Colonic mucosa (tissue), 4 donors: Measurements from ENCODE around the gene PCNX3. TPM values are rescaled to one million over a fixed set of nuclear protein-coding genes. Genes with fewer than 3 reads are reported as not detected.

ENCODE experiments used
- DNase-seq: peaks from one replicate; pipeline ENCODE4 v3.0.0-alpha.2; 2020
- H3K27ac ChIP-seq: fragments of 200-600 bp; one replicate; pipeline ENCODE4 v1.8.0; 2021
- H3K27me3 ChIP-seq: fragments of 200-600 bp; one replicate; pipeline ENCODE4 v1.8.0; 2021
- H3K36me3 ChIP-seq: fragments of 200-600 bp; one replicate; pipeline ENCODE4 v1.8.0; 2021
- H3K4me1 ChIP-seq: fragments of 200-600 bp; one replicate; pipeline ENCODE4 v1.8.0; 2021; ENCODE audit warnings: mild to moderate bottlenecking
- H3K4me3 ChIP-seq: fragments of 200-600 bp; one replicate; pipeline ENCODE4 v1.8.0; 2021
- H3K9ac ChIP-seq, 2 donors: one replicate each; pipeline ENCODE4 v1.7.0; 2013; ENCODE audit warnings: control low read depth in 2 of 2, low read depth in 2 of 2, low read length in 2 of 2
- H3K9me3 ChIP-seq: fragments of 200-600 bp; one replicate; pipeline ENCODE4 v1.8.0; 2021
- intact Hi-C: fragments of 100-400 bp; cut with DNase I; formaldehyde crosslinking; loops from one replicate; pipeline ENCODE4 v1.14.1; 2022
- total RNA-seq, 2 donors: library from RNA; stranded (reverse); fragmentation: NEBNext Ultra II Directional in 1 of 2; extraction: Animal tissue kit (Norgen Biotek cat#: 25700) in 1 of 2; gene quantifications; one replicate each; pipeline ENCODE4 v1.2.1, GENCODE V29; 2021
- TF ChIP-seq, protein P1 (sequence below): fragments of 200-600 bp; IDR thresholded peaks from one replicate; pipeline ENCODE4 v1.8.0; 2022; ENCODE audit warnings: antibody characterized with exemption, mild to moderate bottlenecking
- donor health status: healthy.
- donor health status: DM: no; HTN: no; CAD: no.
- donor health status: DM: no; HTN: no; CAD: no.

PCNX3 gene
- total RNA-seq, 2 donors from 2014 or later: 41.5 to 72.4 TPM

DNA sequence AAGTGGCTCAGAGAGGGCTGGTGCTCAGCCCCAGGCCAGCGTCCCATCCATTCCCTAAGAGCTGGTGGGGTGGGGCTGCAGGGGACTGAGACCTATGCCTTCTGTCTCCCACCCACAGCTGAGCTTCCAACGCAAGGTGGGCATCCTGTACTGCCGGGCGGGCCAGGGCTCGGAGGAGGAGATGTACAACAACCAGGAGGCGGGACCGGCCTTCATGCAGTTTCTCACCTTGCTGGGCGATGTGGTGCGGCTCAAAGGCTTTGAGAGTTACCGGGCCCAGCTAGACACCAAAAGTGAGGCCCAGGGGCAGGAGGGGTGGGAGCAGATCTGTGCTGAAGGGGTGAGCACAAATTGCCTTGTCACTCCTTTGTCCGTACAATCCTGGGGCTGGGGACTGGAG lies 29.3 kb downstream of the PCNX3 start:
- TF ChIP-seq, protein P1, sequence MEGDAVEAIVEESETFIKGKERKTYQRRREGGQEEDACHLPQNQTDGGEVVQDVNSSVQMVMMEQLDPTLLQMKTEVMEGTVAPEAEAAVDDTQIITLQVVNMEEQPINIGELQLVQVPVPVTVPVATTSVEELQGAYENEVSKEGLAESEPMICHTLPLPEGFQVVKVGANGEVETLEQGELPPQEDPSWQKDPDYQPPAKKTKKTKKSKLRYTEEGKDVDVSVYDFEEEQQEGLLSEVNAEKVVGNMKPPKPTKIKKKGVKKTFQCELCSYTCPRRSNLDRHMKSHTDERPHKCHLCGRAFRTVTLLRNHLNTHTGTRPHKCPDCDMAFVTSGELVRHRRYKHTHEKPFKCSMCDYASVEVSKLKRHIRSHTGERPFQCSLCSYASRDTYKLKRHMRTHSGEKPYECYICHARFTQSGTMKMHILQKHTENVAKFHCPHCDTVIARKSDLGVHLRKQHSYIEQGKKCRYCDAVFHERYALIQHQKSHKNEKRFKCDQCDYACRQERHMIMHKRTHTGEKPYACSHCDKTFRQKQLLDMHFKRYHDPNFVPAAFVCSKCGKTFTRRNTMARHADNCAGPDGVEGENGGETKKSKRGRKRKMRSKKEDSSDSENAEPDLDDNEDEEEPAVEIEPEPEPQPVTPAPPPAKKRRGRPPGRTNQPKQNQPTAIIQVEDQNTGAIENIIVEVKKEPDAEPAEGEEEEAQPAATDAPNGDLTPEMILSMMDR: no peak
- H3K4me3 ChIP-seq: no peak overlapping the region
- H3K36me3 ChIP-seq: no peaks in the 10 kb centered on the region
- no peaks in the 10 kb centered on the region for H3K27me3 ChIP-seq
- H3K4me1 ChIP-seq: no peaks in the 10 kb centered on the region
- intact Hi-C loops: no loop called here
- no peak for DNase-seq
- H3K9me3 ChIP-seq: no peaks in the 10 kb centered on the region
- no peak overlapping the region for H3K9ac ChIP-seq
- no peak overlapping the region for H3K27ac ChIP-seq

DNA sequence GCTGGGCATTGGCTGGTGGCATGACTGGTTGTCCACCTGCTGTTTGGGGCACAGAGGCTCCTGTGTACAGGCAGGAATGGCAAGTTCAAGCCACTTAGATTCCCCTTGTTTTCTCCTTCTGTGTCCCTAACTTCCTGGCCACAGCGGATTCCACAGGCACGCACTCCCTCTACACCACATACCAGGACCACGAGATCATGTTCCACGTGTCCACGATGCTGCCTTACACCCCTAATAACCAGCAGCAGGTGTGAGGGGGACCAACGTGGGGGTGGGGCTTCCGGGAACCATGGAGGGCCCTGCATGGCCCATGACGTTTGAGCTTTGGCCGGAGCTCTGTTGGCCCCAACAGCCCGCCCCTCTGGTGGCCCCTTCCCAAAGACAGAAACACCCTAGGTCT lies 30.1 kb downstream of the PCNX3 start:
- H3K4me1 ChIP-seq: no peaks in the 10 kb centered on the region
- H3K27me3 ChIP-seq: no peaks in the 10 kb centered on the region
- H3K4me3 ChIP-seq: no peak overlapping the region
- no peaks in the 10 kb centered on the region for H3K36me3 ChIP-seq
- H3K9me3 ChIP-seq: no peaks in the 10 kb centered on the region
- intact Hi-C loops: no loop called here
- H3K9ac ChIP-seq: no peak overlapping the region
- no peak overlapping the region for H3K27ac ChIP-seq
- DNase-seq: no peak
- TF ChIP-seq, protein P1: no peak

DNA sequence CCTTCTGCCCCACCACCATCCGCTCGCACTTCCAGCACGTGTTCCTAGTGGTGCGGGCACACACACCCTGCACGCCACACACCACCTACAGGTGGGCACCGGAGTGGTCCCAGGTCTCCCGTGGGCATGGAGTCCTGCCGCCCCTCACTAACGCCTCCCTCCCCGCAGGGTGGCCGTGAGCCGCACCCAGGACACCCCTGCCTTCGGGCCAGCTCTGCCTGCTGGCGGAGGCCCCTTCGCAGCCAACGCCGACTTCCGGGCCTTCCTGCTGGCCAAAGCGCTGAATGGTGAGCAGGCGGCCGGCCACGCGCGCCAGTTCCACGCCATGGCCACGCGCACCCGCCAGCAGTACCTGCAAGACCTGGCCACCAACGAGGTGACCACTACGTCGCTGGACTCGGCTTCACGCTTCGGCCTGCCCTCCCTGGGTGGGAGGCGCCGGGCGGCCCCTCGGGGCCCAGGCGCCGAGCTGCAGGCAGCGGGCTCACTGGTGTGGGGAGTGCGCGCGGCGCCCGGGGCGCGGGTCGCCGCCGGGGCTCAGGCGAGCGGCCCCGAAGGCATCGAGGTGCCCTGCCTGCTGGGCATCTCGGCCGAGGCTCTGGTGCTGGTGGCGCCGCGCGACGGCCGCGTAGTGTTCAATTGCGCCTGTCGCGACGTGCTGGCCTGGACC lies 30.8 kb downstream of the PCNX3 start:
- Histone ChIP-seq H3K27ac (no peak overlapping the region), H3K4me1 (no peaks in the 10 kb centered on the region), H3K9ac (no peak overlapping the region), H3K36me3 (no peaks in the 10 kb centered on the region), H3K4me3 (peak overlapping the region; percentile 58), H3K9me3 (no peaks in the 10 kb centered on the region), H3K27me3 (no peaks in the 10 kb centered on the region)
- DNase-seq: no peak
- TF ChIP-seq, protein P1: no peak
- intact Hi-C loops: no loop called here

DNA sequence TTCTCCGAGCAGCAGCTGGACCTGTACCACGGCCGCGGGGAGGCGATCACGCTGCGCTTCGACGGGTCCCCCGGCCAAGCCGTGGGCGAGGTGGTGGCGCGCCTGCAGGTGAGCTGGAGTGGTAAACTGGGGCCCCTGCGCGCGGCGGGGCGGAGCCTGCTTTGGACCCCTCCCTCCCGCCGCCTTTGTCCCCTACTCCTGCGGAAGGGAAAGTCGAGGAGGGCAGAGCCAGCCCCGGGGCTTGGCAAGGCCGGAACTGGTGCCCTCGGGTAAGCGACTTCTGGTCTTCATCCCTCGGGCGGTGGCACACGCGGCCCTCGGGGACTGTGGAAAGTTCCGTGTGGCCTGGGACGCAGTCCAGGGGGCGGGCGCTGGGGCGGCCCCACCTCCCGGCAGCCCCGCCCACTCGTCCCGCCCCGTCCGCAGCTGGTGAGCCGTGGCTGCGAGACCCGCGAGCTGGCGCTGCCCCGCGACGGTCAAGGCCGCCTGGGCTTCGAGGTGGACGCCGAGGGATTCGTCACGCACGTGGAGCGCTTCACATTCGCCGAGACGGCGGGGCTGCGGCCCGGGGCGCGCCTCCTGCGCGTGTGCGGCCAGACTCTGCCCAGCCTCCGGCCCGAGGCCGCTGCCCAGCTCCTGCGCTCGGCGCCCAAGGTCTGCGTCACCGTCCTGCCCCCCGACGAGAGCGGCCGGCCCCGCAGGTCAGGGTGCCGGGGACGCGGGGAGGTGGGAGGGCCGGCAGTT lies 31.6 kb downstream of the PCNX3 start:
- Histone ChIP-seq H3K27me3 (no peaks in the 10 kb centered on the region), H3K4me1 (peaks cover 7% of the 10 kb centered on the region), H3K9ac (peak overlapping the region; percentile 40 to 44), H3K9me3 (no peaks in the 10 kb centered on the region), H3K27ac (peak overlapping the region; percentile 40), H3K36me3 (no peaks in the 10 kb centered on the region), H3K4me3 (peak overlapping the region; percentile 58)
- TF ChIP-seq, protein P1: no peak
- intact Hi-C loops: no loop called here
- peak; percentile 78 for DNase-seq

DNA sequence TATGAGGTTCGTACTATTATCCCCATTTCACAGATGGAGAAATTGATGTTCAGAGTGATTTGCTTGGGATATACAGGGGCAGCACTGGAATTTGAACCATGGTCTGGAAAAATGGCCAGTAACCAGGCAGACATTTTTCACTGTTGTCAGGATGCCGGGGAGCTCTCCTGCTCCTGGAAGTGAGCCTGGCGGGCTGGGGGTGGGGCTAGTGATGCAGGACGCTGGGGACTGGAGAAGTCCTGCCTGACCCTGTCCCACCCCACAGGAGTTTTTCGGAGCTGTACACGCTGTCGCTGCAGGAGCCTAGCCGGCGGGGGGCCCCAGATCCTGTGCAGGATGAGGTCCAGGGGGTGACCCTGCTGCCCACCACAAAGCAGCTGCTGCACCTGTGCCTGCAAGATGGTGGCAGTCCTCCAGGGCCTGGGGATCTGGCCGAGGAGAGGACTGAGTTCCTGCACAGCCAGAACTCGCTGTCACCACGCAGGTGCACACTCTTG lies 33.5 kb downstream of the PCNX3 start:
- intact Hi-C loops: no loop called here
- Histone ChIP-seq H3K27ac (no peak overlapping the region), H3K36me3 (no peaks in the 10 kb centered on the region), H3K9me3 (no peaks in the 10 kb centered on the region), H3K4me1 (peaks cover 17% of the 10 kb centered on the region), H3K27me3 (no peaks in the 10 kb centered on the region), H3K9ac (no peak overlapping the region), H3K4me3 (no peak overlapping the region)
- TF ChIP-seq, protein P1: no peak
- no peak for DNase-seq
